ENCODE data around the gene PRDM16. TPM values are rescaled to one million over a fixed set of nuclear protein-coding genes. Genes with fewer than 3 reads are reported as not detected.

The PRDM16 gene
- total and polyA plus RNA-seq, 2 of the 13 experiments (the other 11 are each of a cell fraction or from before 2014, with no cell fraction given) = 0.15 to 0.81 TPM

DNA sequence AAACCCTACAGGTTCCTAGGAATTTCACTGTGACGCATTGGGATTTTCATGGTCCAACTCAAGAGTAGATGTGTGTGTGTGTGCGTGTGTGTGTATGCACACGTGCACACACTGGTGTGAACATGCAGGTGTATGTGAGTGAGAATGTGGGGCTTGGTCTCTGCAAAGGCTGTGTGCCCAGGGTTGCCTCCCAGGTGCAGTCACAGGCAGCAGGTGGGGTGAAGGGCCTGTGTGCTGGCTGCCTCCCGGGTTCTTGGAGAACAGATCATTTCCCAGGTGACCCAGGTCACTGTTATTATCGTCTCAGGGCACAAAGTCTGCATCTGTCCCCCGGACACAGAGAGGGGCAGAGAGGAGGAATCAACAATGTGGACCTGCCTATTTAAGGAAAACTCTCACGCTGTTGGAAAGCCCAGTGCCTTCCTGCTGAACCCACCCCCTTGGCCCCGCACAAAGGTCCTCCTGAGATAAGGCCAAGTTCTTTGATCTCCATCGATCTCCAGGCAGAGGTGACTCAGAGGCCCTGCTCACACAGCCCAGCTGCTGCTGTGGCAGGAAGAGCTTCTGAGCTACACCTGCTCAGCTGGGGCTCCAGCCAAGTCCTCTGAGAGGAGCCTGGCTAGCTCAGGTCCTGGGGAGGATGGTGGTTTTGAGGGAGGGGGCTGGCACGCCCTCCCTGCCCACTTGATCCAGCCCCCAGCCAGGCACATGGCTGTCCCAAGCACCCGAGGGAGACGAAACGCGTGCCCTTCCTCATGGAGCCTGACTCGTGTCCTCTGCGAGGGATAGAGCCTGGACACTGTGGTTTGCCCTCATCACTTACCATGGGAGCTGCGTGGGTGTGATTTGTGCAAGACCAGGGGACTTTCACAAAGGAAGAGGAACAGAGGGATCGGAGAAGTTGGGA lies 251.5 kb downstream of the PRDM16 start (continued):
- no peak for TF ChIP-seq FIP1L1 (IDR thresholded peaks at IDR 0.05; ENCODE audit: borderline replicate concordance, insufficient read depth, low read depth, low read length)

DNA sequence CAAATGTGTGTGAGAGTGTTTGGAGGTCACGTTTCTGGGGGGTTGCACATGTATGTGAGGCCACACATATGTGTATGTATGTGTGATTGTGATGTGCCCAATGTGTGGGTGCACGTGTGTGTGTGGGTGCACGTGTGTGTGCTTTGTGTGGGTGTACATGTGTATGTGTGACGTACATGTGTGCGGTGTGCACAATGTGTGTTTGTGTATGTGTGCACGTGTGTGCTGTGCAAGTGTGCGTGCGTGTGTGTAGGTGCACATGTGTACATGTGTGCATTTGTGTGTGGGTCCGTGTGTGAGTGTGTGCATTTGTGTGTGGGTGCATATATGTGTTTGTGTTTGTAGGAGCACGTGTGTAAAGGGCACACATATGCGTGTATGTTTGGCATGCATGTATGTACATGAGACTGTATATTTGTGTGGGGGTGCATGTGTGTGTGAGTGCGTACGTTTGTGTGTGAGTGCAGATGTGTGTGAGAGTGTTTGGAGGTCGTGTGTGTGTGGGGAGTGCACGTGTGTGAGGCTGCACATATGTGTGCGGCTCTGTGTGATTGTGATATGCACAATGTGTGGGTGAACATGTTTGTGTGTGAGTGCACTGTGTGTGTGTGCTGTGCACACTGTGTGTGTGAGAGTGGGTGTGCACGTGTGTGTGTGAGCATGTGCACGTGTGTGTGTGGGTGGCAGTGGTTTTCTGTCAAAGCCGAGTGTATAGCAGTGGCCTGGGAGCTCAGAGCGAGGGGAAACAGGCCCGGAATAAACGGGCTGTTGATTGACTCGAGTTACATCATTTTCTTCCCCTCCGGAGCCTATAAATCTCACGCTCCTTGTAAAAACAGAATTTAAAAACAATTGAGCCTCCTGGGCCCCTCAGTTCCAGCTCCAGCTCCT lies 252.8 kb downstream of the PRDM16 start:
- Histone ChIP-seq H2AFZ (ENCODE audit: low read length) (no peak overlapping the region), H4K20me1 (ENCODE audit: insufficient read depth, low read length) (no peaks in the 10 kb centered on the region), H3K4me3 (replicated peaks in 1 of 3; ENCODE audit: insufficient read depth in 1 of 3, low read depth in 2 of 3, low read length in 3 of 3) (peak overlapping the region; percentile 55 to 74 (median 58)), H3K9me3 (ENCODE audit: low read length) (no peaks in the 10 kb centered on the region), H3K79me2 (ENCODE audit: insufficient read depth, low read length) (peaks cover 15% of the 10 kb centered on the region), H3K27ac (ENCODE audit: extremely low read length, insufficient read depth, low read length) (peak overlapping the region; percentile 81), H3K27me3 (ENCODE audit: control insufficient read depth in 1 of 2, insufficient read depth in 2 of 2, low read length in 2 of 2) (no peaks in the 10 kb centered on the region; a peak in 1 of 5 replicates), H3K9ac (ENCODE audit: insufficient read depth, low read depth, low read length) (peak overlapping the region; percentile 83), H3K36me3 (replicated peaks in 1 of 2; ENCODE audit: control insufficient read depth in 1 of 2, insufficient read depth in 2 of 2, low read length in 2 of 2) (no peaks in the 10 kb centered on the region; a peak in 1 of 5 replicates), H3K4me1 (ENCODE audit: insufficient read depth, low read length) (peaks cover 92% of the 10 kb centered on the region), H3K4me2 (ENCODE audit: low read depth, low read length) (peak overlapping the region; percentile 95)
- DNase-seq (ENCODE audit: low spot score) = no peak
- ChIA-PET POLR2A (interaction anchor here (1.0 to 5.8 kb wide), 17 partner anchors 9 to 251 kb away, joined by 3 to 54 read pairs (median 8); no protein-coding TSS in a partner anchor), CTCF (ENCODE audit: low intra/inter-chr PET ratio, low total read pairs) (no interaction called here)
- no peak for ATAC-seq
- TSS peak; percentile 82 for BruUV-seq (replicated peaks)
- intact Hi-C loops (cut with micrococcal nuclease; ENCODE audit: unreplicated experiment) (loop anchor here (2.0 kb wide), 1 partner anchor 27 kb away; no protein-coding TSS in a partner anchor), in situ Hi-C loops (cut with HindIII; ENCODE audit: extremely low pct_ligation_motif_present, low pct_unique_long_range_greater_than_20kb) (no loop called here)
- peak; percentile 55 for FAIRE-seq
- 54% methylated on average over 25 of the region's 25 CpGs for WGBS (ENCODE audit: low lambda C conversion rate)
- TF ChIP-seq AGO1 (IDR thresholded peaks at IDR 0.05; ENCODE audit: low read depth, low read length, poor library complexity, severe bottlenecking) = no peak
- no peak; the same call in 1 of the 2 replicates for TF ChIP-seq ZNF232 (CRISPR knock-in tag; IDR thresholded peaks at IDR 0.05; ENCODE audit: borderline replicate concordance)
- no peak for TF ChIP-seq NFE2 (CRISPR knock-in tag; IDR thresholded peaks at IDR 0.05)
- TF ChIP-seq HDAC6 (IDR thresholded peaks at IDR 0.05; ENCODE audit: low read depth, low read length) = no peak
- TF ChIP-seq, protein P1, sequence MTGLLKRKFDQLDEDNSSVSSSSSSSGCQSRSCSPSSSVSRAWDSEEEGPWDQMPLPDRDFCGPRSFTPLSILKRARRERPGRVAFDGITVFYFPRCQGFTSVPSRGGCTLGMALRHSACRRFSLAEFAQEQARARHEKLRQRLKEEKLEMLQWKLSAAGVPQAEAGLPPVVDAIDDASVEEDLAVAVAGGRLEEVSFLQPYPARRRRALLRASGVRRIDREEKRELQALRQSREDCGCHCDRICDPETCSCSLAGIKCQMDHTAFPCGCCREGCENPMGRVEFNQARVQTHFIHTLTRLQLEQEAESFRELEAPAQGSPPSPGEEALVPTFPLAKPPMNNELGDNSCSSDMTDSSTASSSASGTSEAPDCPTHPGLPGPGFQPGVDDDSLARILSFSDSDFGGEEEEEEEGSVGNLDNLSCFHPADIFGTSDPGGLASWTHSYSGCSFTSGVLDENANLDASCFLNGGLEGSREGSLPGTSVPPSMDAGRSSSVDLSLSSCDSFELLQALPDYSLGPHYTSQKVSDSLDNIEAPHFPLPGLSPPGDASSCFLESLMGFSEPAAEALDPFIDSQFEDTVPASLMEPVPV (CRISPR knock-in tag; IDR thresholded peaks at IDR 0.05) = no peak
- TF ChIP-seq ZNF883 (CRISPR knock-in tag; IDR thresholded peaks at IDR 0.05; ENCODE audit: not compliant biosample characterization) = peak; percentile 17
- no peak for TF ChIP-seq NR2F1 (CRISPR knock-in tag; IDR thresholded peaks at IDR 0.05)
- no peak for TF ChIP-seq ONECUT2 (CRISPR knock-in tag; IDR thresholded peaks at IDR 0.05)
- TF ChIP-seq ZNF614 (CRISPR knock-in tag; IDR thresholded peaks at IDR 0.05; ENCODE audit: borderline replicate concordance) = no peak
- TF ChIP-seq ZSCAN25 (CRISPR knock-in tag; IDR thresholded peaks at IDR 0.05) = no peak
- no peak for TF ChIP-seq JDP2 (CRISPR knock-in tag; IDR thresholded peaks at IDR 0.05; ENCODE audit: borderline replicate concordance)
- no peak for TF ChIP-seq ZBTB1 (CRISPR knock-in tag; IDR thresholded peaks at IDR 0.05; ENCODE audit: borderline replicate concordance)
- TF ChIP-seq MAF1 (CRISPR knock-in tag; IDR thresholded peaks at IDR 0.05; ENCODE audit: borderline replicate concordance) = no peak
